ENCODE results near the gene TMSB4X.

The TMSB4X gene

DNA sequence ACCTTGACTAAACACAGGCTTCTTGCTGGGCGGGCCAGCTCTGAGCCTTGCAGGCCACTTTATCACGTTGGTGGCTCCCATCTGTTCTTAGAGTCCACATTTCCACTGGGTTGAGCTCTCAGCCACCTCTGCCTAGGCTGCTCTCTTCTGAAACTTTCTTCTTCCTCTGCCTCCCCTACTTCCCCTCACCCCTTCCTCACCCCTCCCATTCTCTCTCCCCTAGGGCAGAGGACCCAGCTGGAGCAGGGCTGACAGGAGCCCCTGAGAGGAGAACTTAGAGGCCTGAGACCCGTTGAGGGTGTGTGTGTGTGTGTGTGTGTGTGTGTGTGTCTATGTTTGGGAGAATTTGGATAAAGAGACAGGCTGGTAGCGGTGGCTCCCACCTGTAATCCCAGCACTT lies 19.9 kb upstream of the TMSB4X start:
- DNase-seq (ENCODE audit: low read depth in 1 of 2, low spot score in 1 of 2), result peak in 1 of 2 experiments; percentile 85
- Histone ChIP-seq H3K27me3 (ENCODE audit: insufficient read depth, poor library complexity, severe bottlenecking) (no peaks in the 10 kb centered on the region), H3K27ac (replicated peaks) (peak overlapping the region; percentile 99), H3K4me3 (replicated peaks; ENCODE audit: insufficient read depth, low read length) (no peak overlapping the region)
- TF ChIP-seq SPI1 (IDR thresholded peaks at IDR 0.05; ENCODE audit: borderline replicate concordance, low read depth) (peak; percentile 67; the same call in 1 of the 2 replicates), POLR2AphosphoS5 (IDR thresholded peaks at IDR 0.05; ENCODE audit: low read depth) (peak; percentile 55; the same call in 1 of the 2 replicates), GABPA (IDR thresholded peaks at IDR 0.05; ENCODE audit: low read depth) (no peak)
- TF ChIP-seq, protein P1, sequence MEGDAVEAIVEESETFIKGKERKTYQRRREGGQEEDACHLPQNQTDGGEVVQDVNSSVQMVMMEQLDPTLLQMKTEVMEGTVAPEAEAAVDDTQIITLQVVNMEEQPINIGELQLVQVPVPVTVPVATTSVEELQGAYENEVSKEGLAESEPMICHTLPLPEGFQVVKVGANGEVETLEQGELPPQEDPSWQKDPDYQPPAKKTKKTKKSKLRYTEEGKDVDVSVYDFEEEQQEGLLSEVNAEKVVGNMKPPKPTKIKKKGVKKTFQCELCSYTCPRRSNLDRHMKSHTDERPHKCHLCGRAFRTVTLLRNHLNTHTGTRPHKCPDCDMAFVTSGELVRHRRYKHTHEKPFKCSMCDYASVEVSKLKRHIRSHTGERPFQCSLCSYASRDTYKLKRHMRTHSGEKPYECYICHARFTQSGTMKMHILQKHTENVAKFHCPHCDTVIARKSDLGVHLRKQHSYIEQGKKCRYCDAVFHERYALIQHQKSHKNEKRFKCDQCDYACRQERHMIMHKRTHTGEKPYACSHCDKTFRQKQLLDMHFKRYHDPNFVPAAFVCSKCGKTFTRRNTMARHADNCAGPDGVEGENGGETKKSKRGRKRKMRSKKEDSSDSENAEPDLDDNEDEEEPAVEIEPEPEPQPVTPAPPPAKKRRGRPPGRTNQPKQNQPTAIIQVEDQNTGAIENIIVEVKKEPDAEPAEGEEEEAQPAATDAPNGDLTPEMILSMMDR (IDR thresholded peaks at IDR 0.05; ENCODE audit: insufficient read depth, low read length), result no peak
- TF ChIP-seq, protein P2, sequence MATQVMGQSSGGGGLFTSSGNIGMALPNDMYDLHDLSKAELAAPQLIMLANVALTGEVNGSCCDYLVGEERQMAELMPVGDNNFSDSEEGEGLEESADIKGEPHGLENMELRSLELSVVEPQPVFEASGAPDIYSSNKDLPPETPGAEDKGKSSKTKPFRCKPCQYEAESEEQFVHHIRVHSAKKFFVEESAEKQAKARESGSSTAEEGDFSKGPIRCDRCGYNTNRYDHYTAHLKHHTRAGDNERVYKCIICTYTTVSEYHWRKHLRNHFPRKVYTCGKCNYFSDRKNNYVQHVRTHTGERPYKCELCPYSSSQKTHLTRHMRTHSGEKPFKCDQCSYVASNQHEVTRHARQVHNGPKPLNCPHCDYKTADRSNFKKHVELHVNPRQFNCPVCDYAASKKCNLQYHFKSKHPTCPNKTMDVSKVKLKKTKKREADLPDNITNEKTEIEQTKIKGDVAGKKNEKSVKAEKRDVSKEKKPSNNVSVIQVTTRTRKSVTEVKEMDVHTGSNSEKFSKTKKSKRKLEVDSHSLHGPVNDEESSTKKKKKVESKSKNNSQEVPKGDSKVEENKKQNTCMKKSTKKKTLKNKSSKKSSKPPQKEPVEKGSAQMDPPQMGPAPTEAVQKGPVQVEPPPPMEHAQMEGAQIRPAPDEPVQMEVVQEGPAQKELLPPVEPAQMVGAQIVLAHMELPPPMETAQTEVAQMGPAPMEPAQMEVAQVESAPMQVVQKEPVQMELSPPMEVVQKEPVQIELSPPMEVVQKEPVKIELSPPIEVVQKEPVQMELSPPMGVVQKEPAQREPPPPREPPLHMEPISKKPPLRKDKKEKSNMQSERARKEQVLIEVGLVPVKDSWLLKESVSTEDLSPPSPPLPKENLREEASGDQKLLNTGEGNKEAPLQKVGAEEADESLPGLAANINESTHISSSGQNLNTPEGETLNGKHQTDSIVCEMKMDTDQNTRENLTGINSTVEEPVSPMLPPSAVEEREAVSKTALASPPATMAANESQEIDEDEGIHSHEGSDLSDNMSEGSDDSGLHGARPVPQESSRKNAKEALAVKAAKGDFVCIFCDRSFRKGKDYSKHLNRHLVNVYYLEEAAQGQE (IDR thresholded peaks at IDR 0.05; ENCODE audit: insufficient replicate concordance, low read depth), result no peak

DNA sequence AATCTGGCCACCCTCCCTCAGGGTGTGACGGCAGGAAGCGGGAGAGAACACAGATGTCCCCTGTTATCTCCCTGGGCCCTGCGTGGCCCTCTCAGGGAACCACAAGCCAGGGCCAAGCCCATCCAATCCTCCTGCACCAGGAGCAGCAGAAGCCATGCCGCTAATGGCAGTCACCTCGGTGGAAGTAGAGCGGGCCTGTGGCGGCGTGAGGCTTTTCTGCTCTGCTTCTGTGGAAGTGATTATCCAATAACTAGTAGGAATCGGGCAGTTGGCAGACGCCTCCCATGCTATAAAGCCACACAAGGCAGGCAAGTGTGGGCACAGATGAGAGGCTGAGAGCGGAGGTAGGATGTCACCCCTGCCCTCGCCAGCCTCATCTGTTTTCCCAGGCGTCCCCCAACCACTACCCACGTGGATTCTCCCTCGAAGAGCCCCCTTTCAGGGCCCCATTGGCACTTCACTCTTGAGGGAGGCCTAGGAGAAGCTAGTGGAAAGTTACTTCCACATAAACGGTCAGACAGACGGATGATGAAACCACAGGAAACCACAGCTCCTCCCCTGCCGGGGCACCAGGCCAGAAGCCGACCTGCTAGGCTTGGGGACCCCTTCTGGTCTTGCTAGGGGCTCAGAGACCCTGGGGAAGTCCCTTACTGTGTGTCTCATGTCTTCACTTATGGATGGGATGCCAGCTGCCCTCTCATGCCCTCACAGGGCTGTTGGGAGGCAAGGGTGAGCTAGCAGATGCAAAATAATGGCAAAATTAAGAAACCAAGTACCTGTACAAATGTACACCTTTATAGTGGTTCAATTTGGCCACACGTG lies 18.8 kb upstream of the TMSB4X start:
- TF ChIP-seq, protein P2 (IDR thresholded peaks at IDR 0.05; ENCODE audit: insufficient replicate concordance, low read depth), result peak; percentile 36
- peak; percentile 91 for TF ChIP-seq POLR2AphosphoS5 (IDR thresholded peaks at IDR 0.05; ENCODE audit: low read depth)
- TF ChIP-seq, protein P1 (IDR thresholded peaks at IDR 0.05; ENCODE audit: insufficient read depth, low read length), result no peak
- peak; percentile 94 to 99 for DNase-seq (ENCODE audit: low read depth in 1 of 2, low spot score in 1 of 2)
- H3K27ac ChIP-seq (replicated peaks), result peak overlapping the region; percentile 99
- H3K4me3 ChIP-seq (replicated peaks; ENCODE audit: insufficient read depth, low read length), result peak overlapping the region; percentile 16; the same call in 1 of the 2 replicates
- H3K27me3 ChIP-seq (ENCODE audit: insufficient read depth, poor library complexity, severe bottlenecking), result no peaks in the 10 kb centered on the region

DNA sequence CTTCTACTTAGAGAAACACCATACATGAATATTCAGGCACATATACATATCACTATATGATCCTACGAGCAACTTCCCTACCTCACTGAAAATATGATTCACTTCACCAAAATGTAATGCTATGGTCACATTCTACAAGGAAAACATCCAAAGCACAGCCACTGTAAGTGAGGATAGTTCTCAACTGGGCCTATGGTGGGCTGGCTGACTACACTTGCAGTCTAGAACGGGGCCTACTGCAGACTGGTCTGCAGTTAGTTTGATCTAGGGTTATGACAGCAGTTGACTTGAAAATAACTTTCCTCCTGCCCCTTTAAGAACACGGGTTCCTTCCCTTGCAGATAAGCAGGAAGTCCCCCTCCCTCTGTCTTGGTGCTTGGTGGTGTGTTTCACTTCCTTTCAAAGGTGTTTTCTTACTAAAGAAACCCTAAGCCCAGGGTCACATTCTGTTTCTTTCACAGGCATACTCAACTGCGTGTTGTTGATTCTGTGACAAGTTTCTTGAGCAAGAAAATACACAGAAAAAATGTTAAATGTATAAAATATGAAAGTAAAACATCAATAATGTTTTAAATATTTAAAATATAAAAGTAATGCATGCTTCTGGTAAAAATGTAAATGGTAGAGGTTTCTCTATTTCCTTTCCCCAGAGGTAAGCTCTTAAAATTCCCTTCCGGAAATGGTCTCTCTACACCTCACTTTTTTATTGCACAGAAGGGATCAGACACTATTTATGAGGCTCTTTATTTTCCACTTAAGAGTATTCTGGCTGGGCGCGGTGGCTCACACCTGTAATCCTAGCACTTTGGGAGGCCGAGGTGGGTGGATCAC lies 18.0 kb upstream of the TMSB4X start:
- Histone ChIP-seq H3K4me3 (replicated peaks; ENCODE audit: insufficient read depth, low read length) (no peak overlapping the region), H3K27me3 (ENCODE audit: insufficient read depth, poor library complexity, severe bottlenecking) (no peaks in the 10 kb centered on the region), H3K27ac (replicated peaks) (peak overlapping the region; percentile 99)
- peak; percentile 80 for TF ChIP-seq SPI1 (IDR thresholded peaks at IDR 0.05; ENCODE audit: borderline replicate concordance, low read depth)
- TF ChIP-seq, protein P2 (IDR thresholded peaks at IDR 0.05; ENCODE audit: insufficient replicate concordance, low read depth), result no peak
- TF ChIP-seq POLR2AphosphoS5 (IDR thresholded peaks at IDR 0.05; ENCODE audit: low read depth), result no peak
- no peak for TF ChIP-seq GABPA (IDR thresholded peaks at IDR 0.05; ENCODE audit: low read depth)
- peak; percentile 77 to 93 for DNase-seq (ENCODE audit: low read depth in 1 of 2, low spot score in 1 of 2)
